GM23338 (cell line): ENCODE data around the gene SOX12.
A peak's percentile ranks its signal among the peaks of the same experiment; 100 is the strongest.

Source experiments
- CTCF ChIP-seq, 2 experiments: fragments of 200-600 bp in 1 of 2; sonication (generic) in 1 of 2; conservative IDR thresholded peaks; 2 replicates each; pipeline versions ENCODE4 v1.5.1 to v1.6.1; 2016 to 2017; ENCODE audit warnings: antibody characterized with exemption in 2 of 2, low read depth in 2 of 2, mild to moderate bottlenecking in 2 of 2, moderate library complexity in 1 of 2
- EZH2 ChIP-seq: fragments of 200-600 bp; sonication (generic); IDR thresholded peaks from one replicate; pipeline ENCODE4 v1.8.0; 2017; ENCODE audit warnings: antibody characterized with exemption, mild to moderate bottlenecking, low read depth; ENCODE audit not compliant: unreplicated experiment
- REST ChIP-seq: IDR thresholded peaks from one replicate; pipeline ENCODE4 v1.6.1; 2018; ENCODE audit warnings: antibody characterized with exemption; ENCODE audit not compliant: unreplicated experiment

GRCh38 chr20:330233-331149 is 5.1 kb downstream of the SOX12 start:
- TF ChIP-seq CTCF (conservative IDR thresholded peaks at IDR 0.05; ENCODE audit: low read depth in 2 of 2): peak; percentile 90 to 94
- no peak for TF ChIP-seq REST
- no peak for TF ChIP-seq EZH2
